Ascending aorta (tissue), 2 donors: Measurements from ENCODE around the gene SLCO6A1. TPM values are rescaled to one million over a fixed set of nuclear protein-coding genes. Genes with fewer than 3 reads are reported as not detected.

Experiments used
- DNase-seq, 2 donors: peaks; one replicate each; pipeline ENCODE4 v3.0.0-alpha.2; 2019; ENCODE audit warnings: low spot score in 2 of 2
- H3K27ac ChIP-seq, 2 donors: fragments of 200-600 bp; sonication (generic); one replicate each; pipeline ENCODE4 v1.5.1; 2016 to 2017; ENCODE audit warnings: mild to moderate bottlenecking in 1 of 2
- H3K27me3 ChIP-seq: fragments of 200-600 bp; sonication (generic); one replicate; pipeline ENCODE4 v1.5.1; 2017
- H3K36me3 ChIP-seq, 2 donors: fragments of 200-600 bp; sonication (generic); one replicate each; pipeline ENCODE4 v1.5.1; 2016
- H3K4me1 ChIP-seq, 2 donors: fragments of 200-600 bp; sonication (generic); one replicate each; pipeline ENCODE4 v1.5.1; 2016 to 2017; ENCODE audit warnings: mild to moderate bottlenecking in 1 of 2
- H3K4me3 ChIP-seq, 2 donors: fragments of 200-600 bp; sonication (generic); one replicate each; pipeline ENCODE4 v1.5.1; 2016 to 2017; ENCODE audit warnings: mild to moderate bottlenecking in 1 of 2
- H3K9me3 ChIP-seq, 2 donors: fragments of 200-600 bp; sonication (generic); one replicate each; pipeline ENCODE4 v1.5.1; 2016
- intact Hi-C: fragments of 100-400 bp; cut with DNase I; formaldehyde crosslinking; loops from one replicate; pipeline ENCODE4 v1.15.1; 2023
- total RNA-seq: library from RNA; depleted of rRNA; stranded (reverse); fragments of >200 nt; gene quantifications from one replicate; pipeline ENCODE4 v1.1.0, GENCODE V29; 2016
- TF ChIP-seq, protein P1 (sequence below), 3 experiments: fragments of 200-600 bp in 2 of 3; fragments of 450-650 bp in 1 of 3; sonication (generic) in 2 of 3; IDR thresholded peaks; one replicate each; pipeline ENCODE4 v1.5.1; 2016 to 2019; ENCODE audit warnings: antibody characterized with exemption in 3 of 3, mild to moderate bottlenecking in 1 of 3, moderate library complexity in 1 of 3

SLCO6A1 gene
- total RNA-seq, 1 donor from 2014 or later: not detected

DNA sequence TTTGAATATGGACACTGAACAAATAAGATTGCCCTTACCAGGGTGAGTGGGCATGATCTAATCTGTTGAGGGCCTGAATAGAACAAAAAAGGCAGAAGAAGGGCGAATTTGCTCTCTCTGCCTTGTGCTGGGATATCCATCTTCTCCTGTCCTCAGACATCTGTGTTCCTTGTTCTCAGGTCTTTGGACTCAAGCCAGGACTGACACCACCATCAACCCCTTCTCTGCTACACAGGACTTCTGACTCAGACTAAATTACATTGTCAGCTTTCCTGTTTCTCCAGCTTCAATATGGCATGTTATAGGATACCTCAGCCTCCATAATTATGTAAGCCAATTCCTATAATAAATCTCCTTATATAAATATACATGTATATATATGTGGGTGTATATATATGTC, 40.8 kb upstream of the SLCO6A1 start:
- Histone ChIP-seq H3K27ac (no peak overlapping the region), H3K36me3 (no peaks in the 10 kb centered on the region), H3K27me3 (no peaks in the 10 kb centered on the region), H3K9me3 (no peaks in the 10 kb centered on the region), H3K4me1 (no peaks in the 10 kb centered on the region), H3K4me3 (no peak overlapping the region)
- TF ChIP-seq, protein P1, sequence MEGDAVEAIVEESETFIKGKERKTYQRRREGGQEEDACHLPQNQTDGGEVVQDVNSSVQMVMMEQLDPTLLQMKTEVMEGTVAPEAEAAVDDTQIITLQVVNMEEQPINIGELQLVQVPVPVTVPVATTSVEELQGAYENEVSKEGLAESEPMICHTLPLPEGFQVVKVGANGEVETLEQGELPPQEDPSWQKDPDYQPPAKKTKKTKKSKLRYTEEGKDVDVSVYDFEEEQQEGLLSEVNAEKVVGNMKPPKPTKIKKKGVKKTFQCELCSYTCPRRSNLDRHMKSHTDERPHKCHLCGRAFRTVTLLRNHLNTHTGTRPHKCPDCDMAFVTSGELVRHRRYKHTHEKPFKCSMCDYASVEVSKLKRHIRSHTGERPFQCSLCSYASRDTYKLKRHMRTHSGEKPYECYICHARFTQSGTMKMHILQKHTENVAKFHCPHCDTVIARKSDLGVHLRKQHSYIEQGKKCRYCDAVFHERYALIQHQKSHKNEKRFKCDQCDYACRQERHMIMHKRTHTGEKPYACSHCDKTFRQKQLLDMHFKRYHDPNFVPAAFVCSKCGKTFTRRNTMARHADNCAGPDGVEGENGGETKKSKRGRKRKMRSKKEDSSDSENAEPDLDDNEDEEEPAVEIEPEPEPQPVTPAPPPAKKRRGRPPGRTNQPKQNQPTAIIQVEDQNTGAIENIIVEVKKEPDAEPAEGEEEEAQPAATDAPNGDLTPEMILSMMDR (IDR thresholded peaks at IDR 0.05): no peak
- intact Hi-C loops: no loop called here
- DNase-seq: no peak

DNA sequence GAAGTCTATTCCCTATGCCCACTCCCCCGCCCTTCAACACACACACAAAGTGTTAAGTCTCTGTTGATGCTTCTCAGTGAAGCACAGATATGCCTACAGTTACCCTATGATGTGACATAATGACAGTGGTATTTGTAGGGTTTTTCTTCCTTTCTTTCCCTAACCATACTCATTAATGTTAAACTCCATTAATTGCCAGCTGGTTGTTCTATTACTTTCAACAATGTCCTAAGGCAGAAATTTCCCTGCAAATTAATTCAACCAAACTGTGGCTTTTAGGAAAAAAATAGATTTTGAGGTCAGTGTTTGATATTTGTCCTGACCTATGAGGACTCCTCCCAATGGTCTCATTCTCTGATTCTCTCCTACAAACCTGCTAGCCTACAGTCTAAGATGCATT, 38.2 kb upstream of the SLCO6A1 start:
- Histone ChIP-seq H3K9me3 (no peaks in the 10 kb centered on the region), H3K4me3 (no peak overlapping the region), H3K27me3 (no peaks in the 10 kb centered on the region), H3K4me1 (no peaks in the 10 kb centered on the region), H3K27ac (no peak overlapping the region), H3K36me3 (no peaks in the 10 kb centered on the region)
- no peak for DNase-seq
- intact Hi-C loops: no loop called here
- TF ChIP-seq, protein P1 (IDR thresholded peaks at IDR 0.05): no peak

DNA sequence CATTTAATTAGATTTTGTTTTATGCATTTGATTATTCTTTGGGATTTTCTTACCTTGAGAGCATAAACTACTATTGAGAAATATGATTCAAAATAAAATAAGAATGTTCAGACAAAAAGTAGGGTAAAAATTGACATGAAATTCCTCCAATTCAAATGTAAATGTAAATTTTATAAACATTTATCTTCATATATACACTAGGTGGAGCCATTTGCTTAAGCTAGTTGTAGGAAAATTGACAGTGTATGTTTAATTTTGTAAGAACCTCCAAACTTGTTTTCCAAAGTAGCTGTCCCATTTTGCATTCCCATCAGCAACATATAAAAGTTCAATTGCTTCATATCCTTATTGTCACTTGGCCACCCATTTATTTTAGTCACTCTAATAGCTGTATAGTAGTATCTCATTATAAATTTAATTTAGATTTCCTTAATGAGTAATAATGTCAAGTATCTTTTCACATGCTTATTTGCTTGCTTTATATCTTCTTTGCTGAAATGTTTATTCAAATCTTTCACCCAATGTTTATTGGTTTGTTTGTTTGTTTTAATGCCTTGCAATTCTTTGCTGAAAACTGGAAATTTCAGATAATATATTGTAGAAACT, 37.6 kb upstream of the SLCO6A1 start:
- DNase-seq: no peak
- intact Hi-C loops: no loop called here
- Histone ChIP-seq H3K4me1 (no peaks in the 10 kb centered on the region), H3K4me3 (no peak overlapping the region), H3K27ac (no peak overlapping the region), H3K36me3 (no peaks in the 10 kb centered on the region), H3K9me3 (no peaks in the 10 kb centered on the region), H3K27me3 (no peaks in the 10 kb centered on the region)
- TF ChIP-seq, protein P1 (IDR thresholded peaks at IDR 0.05): peak in 1 of 3 experiments; percentile 26

DNA sequence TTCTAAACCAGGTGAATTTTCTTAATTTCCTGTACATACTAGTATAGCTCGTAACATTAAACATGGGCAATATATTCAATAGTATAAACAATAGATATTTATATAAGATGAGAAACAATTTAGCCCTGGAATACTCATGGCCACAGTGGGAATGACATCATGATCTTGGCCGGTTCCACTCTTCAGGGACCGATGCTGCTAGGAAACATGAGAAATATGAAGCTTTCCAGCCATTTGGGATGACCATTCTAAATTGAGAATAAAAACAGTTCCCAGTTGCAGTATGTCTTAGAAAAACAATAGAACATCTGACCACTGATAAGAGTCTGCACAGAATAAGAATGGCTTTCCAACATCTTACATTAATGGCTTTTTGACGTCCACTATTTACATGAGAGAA, 33.3 kb upstream of the SLCO6A1 start:
- H3K27ac ChIP-seq: no peak overlapping the region
- no peaks in the 10 kb centered on the region for H3K36me3 ChIP-seq
- H3K4me1 ChIP-seq: peaks cover 0 to 4% of the 10 kb centered on the region in 2 donors
- DNase-seq: no peak
- intact Hi-C loops: no loop called here
- TF ChIP-seq, protein P1 (IDR thresholded peaks at IDR 0.05): no peak
- no peaks in the 10 kb centered on the region for H3K9me3 ChIP-seq
- H3K27me3 ChIP-seq: no peaks in the 10 kb centered on the region
- H3K4me3 ChIP-seq: no peak overlapping the region

DNA sequence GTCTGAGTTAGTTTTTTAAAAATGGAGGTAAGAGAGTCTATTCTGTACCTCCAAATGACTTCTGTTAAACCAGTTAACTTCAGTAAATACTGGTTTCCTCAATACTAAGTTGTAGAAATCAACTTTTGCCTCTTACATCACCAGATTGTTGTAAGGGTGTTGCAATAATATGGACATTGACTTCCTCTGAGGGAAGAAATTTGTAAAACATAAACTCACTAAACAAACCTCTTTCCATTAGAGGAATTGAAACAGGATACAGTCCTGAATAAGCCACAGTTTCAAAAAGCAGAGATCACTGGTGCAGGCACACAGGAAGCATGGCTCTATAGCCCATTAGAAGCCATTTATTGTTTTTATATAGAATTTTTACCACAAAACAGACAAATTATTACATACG, 32.7 kb upstream of the SLCO6A1 start:
- TF ChIP-seq, protein P1 (IDR thresholded peaks at IDR 0.05): no peak
- no peaks in the 10 kb centered on the region for H3K36me3 ChIP-seq
- no peak overlapping the region for H3K27ac ChIP-seq
- H3K9me3 ChIP-seq: no peaks in the 10 kb centered on the region
- no peak for DNase-seq
- no peaks in the 10 kb centered on the region for H3K27me3 ChIP-seq
- H3K4me1 ChIP-seq: peaks cover 0 to 4% of the 10 kb centered on the region in 2 donors
- no peak overlapping the region for H3K4me3 ChIP-seq
- intact Hi-C loops: no loop called here

DNA sequence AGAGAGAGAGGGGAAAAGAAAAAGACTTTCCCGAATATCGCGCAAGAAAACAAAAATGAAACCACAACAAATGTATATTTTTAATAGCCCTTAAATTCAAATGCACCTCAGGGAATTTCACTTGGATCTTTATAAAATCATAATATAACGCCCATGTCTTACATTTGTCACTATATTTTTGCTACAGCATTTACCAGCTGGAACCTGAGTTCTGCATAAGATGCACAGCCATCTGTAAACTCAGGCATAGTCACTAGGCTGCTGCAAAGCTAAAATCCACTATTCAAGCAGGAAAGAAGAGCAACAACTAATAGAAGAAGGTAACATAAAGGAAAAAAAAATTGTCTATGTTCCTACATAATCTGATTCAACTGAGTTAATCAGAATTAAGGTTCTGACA, 30.6 kb upstream of the SLCO6A1 start:
- Histone ChIP-seq H3K27me3 (no peaks in the 10 kb centered on the region), H3K27ac (no peak overlapping the region), H3K4me3 (no peak overlapping the region), H3K4me1 (peaks cover 0 to 4% of the 10 kb centered on the region in 2 donors), H3K9me3 (no peaks in the 10 kb centered on the region), H3K36me3 (no peaks in the 10 kb centered on the region)
- TF ChIP-seq, protein P1 (IDR thresholded peaks at IDR 0.05): no peak
- intact Hi-C loops: no loop called here
- no peak for DNase-seq
